H1 (cell line): ENCODE data around the gene ALDH4A1. TPM values are rescaled to one million over a fixed set of nuclear protein-coding genes. Genes with fewer than 3 reads are reported as not detected.

Experiments
- CTCF ChIA-PET: fragments of 300-600 bp; sonication (Branson Sonifier 250); formaldehyde crosslinking; loops from one replicate; lab custom pipeline; 2021; ENCODE audit not compliant: partially characterized antibody; lab: Charles Lee
- POLR2A ChIA-PET: fragments of 300-600 bp; sonication (Branson Sonifier 250); formaldehyde crosslinking; loops from one replicate; lab custom pipeline; 2021; ENCODE audit warnings: inconsistent platforms; ENCODE audit not compliant: partially characterized antibody; lab: Charles Lee
- DNase-seq, 2 experiments: peaks; one replicate each; pipeline versions ENCODE4 v3.0.0 to v3.0.0-alpha.2; 2010 to 2022; ENCODE audit warnings: low spot score in 2 of 2, low read depth in 1 of 2, mixed read lengths in 1 of 2
- FAIRE-seq: peaks from 2 replicates; lab custom pipeline; 2011; peaks lifted over from hg19 to GRCh38; lab: Jason Lieb, UNC
- H2AFZ ChIP-seq: 2 replicates; pipeline ENCODE4 v1.8.1; 2012; ENCODE audit warnings: low read length, inconsistent platforms
- H2AK5ac ChIP-seq: 2 replicates; pipeline ENCODE4 v1.6.1; 2013; ENCODE audit warnings: low read depth, low read length
- H2BK120ac ChIP-seq: replicated peaks from 2 replicates; pipeline ENCODE3; 2013; ENCODE audit warnings: low read depth, low read length, inconsistent platforms
- H2BK12ac ChIP-seq: 2 replicates; pipeline ENCODE4 v1.6.1; 2013; ENCODE audit warnings: low read depth, low read length
- H2BK15ac ChIP-seq: 2 replicates; pipeline ENCODE4 v1.6.1; 2013; ENCODE audit warnings: low read length
- H2BK20ac ChIP-seq: 2 replicates; pipeline ENCODE4 v1.6.1; 2013; ENCODE audit warnings: low read length
- H2BK5ac ChIP-seq: 2 replicates; pipeline ENCODE4 v1.6.1; 2013; ENCODE audit warnings: low read depth, low read length
- H3K14ac ChIP-seq: 2 replicates; pipeline ENCODE4 v1.6.1; 2013; ENCODE audit warnings: inconsistent platforms; ENCODE audit not compliant: insufficient read length
- H3K18ac ChIP-seq: 2 replicates; pipeline ENCODE4 v1.6.1; 2013; ENCODE audit warnings: low read length; ENCODE audit errors: extremely low read depth
- H3K23ac ChIP-seq: 2 replicates; pipeline ENCODE4 v1.6.1; 2013; ENCODE audit warnings: inconsistent platforms; ENCODE audit not compliant: insufficient read length
- H3K23me2 ChIP-seq: 2 replicates; pipeline ENCODE4 v1.6.1; 2013; ENCODE audit warnings: low read depth, low read length
- H3K27ac ChIP-seq: 2 replicates; pipeline ENCODE4 v1.6.1; 2011; ENCODE audit warnings: low read depth, low read length, inconsistent platforms
- H3K27me3 ChIP-seq, 4 experiments: replicated peaks in 1 of 4; 1 replicate in 1 of 4; 2 replicates in 3 of 4; pipeline versions ENCODE4 v1.6.1 to v1.8.1; 2011 to 2013; ENCODE audit warnings: low read length in 3 of 4, mild to moderate bottlenecking in 3 of 4, inconsistent platforms in 2 of 4, mixed read lengths in 2 of 4, moderate library complexity in 1 of 4; ENCODE audit not compliant: control insufficient read depth in 3 of 4, insufficient read depth in 3 of 4; ENCODE audit errors: extremely low read depth in 1 of 4
- H3K36me3 ChIP-seq, 4 experiments: 2 replicates each; pipeline versions ENCODE4 v1.6.1 to v1.8.1; 2011 to 2013; ENCODE audit warnings: mild to moderate bottlenecking in 4 of 4, low read length in 3 of 4, moderate library complexity in 2 of 4, control low read depth in 1 of 4, inconsistent platforms in 1 of 4; ENCODE audit not compliant: insufficient read depth in 4 of 4, control insufficient read depth in 2 of 4
- H3K4ac ChIP-seq: replicated peaks from 2 replicates; pipeline ENCODE3; 2013; ENCODE audit warnings: low read length, low read depth, mixed read lengths, inconsistent platforms; ENCODE audit not compliant: insufficient read length
- H3K4me1 ChIP-seq, 4 experiments: replicated peaks in 1 of 4; 1 replicate in 1 of 4; 2 replicates in 3 of 4; pipeline versions ENCODE4 v1.6.1 to v1.8.1; 2011 to 2013; ENCODE audit warnings: low read length in 3 of 4, inconsistent platforms in 2 of 4, mixed read lengths in 1 of 4; ENCODE audit not compliant: insufficient read depth in 4 of 4, control insufficient read depth in 3 of 4
- H3K4me2 ChIP-seq, 2 experiments: 2 replicates each; pipeline versions ENCODE4 v1.6.1 to v1.8.1; 2011 to 2013; ENCODE audit warnings: low read depth in 2 of 2, low read length in 2 of 2, control low read depth in 1 of 2, inconsistent platforms in 1 of 2, mild to moderate bottlenecking in 1 of 2; ENCODE audit not compliant: insufficient read depth in 1 of 2
- H3K4me3 ChIP-seq, 4 experiments: fragments of 200-600, 300-600 bp in 1 of 4; sonication (generic), shearing (Covaris generic), sonication (Bioruptor Twin) in 1 of 4; 2 replicates each; pipeline versions ENCODE4 v1.5.1 to v1.8.1; 2011 to 2016; ENCODE audit warnings: low read length in 4 of 4, low read depth in 3 of 4, control low read depth in 2 of 4, inconsistent platforms in 2 of 4, mild to moderate bottlenecking in 2 of 4, mixed read lengths in 1 of 4, moderate library complexity in 1 of 4; ENCODE audit not compliant: insufficient read depth in 2 of 4; ENCODE audit errors: extremely low read depth in 1 of 4
- H3K56ac ChIP-seq: replicated peaks from 2 replicates; pipeline ENCODE3; 2013; ENCODE audit warnings: low read depth, mild to moderate bottlenecking, mixed read lengths, low read length, inconsistent platforms; ENCODE audit not compliant: insufficient read length
- H3K79me1 ChIP-seq: 2 replicates; pipeline ENCODE4 v1.6.1; 2013; ENCODE audit warnings: low read depth, low read length, control low read depth
- H3K79me2 ChIP-seq, 2 experiments: 2 replicates each; pipeline versions ENCODE4 v1.6.1 to v1.8.1; 2012 to 2013; ENCODE audit warnings: low read length in 2 of 2, mild to moderate bottlenecking in 2 of 2, inconsistent platforms in 1 of 2; ENCODE audit not compliant: insufficient read depth in 2 of 2, control insufficient read depth in 1 of 2
- H3K9ac ChIP-seq, 4 experiments: replicated peaks in 1 of 4; 1 replicate in 1 of 4; 2 replicates in 3 of 4; pipeline versions ENCODE4 v1.6.1 to v1.8.1; 2011 to 2013; ENCODE audit warnings: low read depth in 3 of 4, low read length in 3 of 4, control low read depth in 2 of 4, mild to moderate bottlenecking in 2 of 4, moderate library complexity in 2 of 4, inconsistent platforms in 1 of 4; ENCODE audit errors: extremely low read depth in 1 of 4
- H3K9me3 ChIP-seq, 2 experiments: 2 replicates each; pipeline versions ENCODE4 v1.6.1 to v1.8.1; 2012 to 2013; ENCODE audit warnings: mild to moderate bottlenecking in 2 of 2, moderate library complexity in 2 of 2, control low read depth in 1 of 2, inconsistent platforms in 1 of 2, low read depth in 1 of 2, low read length in 1 of 2, mixed read lengths in 1 of 2; ENCODE audit not compliant: insufficient read depth in 2 of 2
- H4K20me1 ChIP-seq, 2 experiments: replicated peaks in 1 of 2; 2 replicates each; pipeline versions ENCODE3 to v1.8.1; 2011 to 2013; ENCODE audit warnings: inconsistent platforms in 2 of 2, low read length in 2 of 2, mild to moderate bottlenecking in 1 of 2; ENCODE audit not compliant: insufficient read depth in 2 of 2, control insufficient read depth in 1 of 2
- H4K5ac ChIP-seq: 2 replicates; pipeline ENCODE4 v1.6.1; 2013; ENCODE audit warnings: low read length, low read depth, mixed read lengths, inconsistent platforms; ENCODE audit not compliant: insufficient read length
- H4K8ac ChIP-seq: 2 replicates; pipeline ENCODE4 v1.8.0; 2013; ENCODE audit warnings: mild to moderate bottlenecking, moderate library complexity, low read length, inconsistent platforms; ENCODE audit not compliant: insufficient read depth; ENCODE audit errors: extremely low read depth
- H4K91ac ChIP-seq: replicated peaks from 2 replicates; pipeline ENCODE3; 2013; ENCODE audit warnings: low read length, mixed read lengths, inconsistent platforms; ENCODE audit not compliant: insufficient read length
- CHD1 ChIP-seq: IDR thresholded peaks from 2 replicates; pipeline ENCODE4 v1.6.1; 2012; ENCODE audit warnings: low read depth, low read length, improper control_type of control experiment
- CREB1 ChIP-seq: IDR thresholded peaks from 2 replicates; pipeline ENCODE4 v1.6.1; 2012; ENCODE audit warnings: inconsistent platforms
- FOSL1 ChIP-seq: IDR thresholded peaks from 2 replicates; pipeline ENCODE4 v1.6.1; 2011; ENCODE audit warnings: mild to moderate bottlenecking, low read depth, low read length, moderate library complexity; ENCODE audit not compliant: insufficient read depth
- JUN ChIP-seq: IDR thresholded peaks from 2 replicates; pipeline ENCODE4 v1.6.1; 2011; ENCODE audit warnings: low read depth, mild to moderate bottlenecking, improper control_type of control experiment, low read length
- KDM5A ChIP-seq: fragments of 200-600 bp; IDR thresholded peaks from 2 replicates; pipeline ENCODE4 v1.7.1; 2012; ENCODE audit warnings: mild to moderate bottlenecking, low read length, inconsistent platforms, mixed read lengths
- PHF8 ChIP-seq: fragments of 200-600 bp; sonication (generic); conservative IDR thresholded peaks from 2 replicates; pipeline ENCODE4 v1.7.1; 2012; ENCODE audit warnings: low read depth, mild to moderate bottlenecking, inconsistent platforms, low read length, moderate library complexity
- RAD21 ChIP-seq, 2 experiments: IDR thresholded peaks in 1 of 2; conservative IDR thresholded peaks in 1 of 2; 2 replicates each; pipeline ENCODE4 v1.6.1; 2011; ENCODE audit warnings: low read depth in 2 of 2, low read length in 2 of 2, improper control_type of control experiment in 1 of 2, inconsistent platforms in 1 of 2, mild to moderate bottlenecking in 1 of 2, moderate library complexity in 1 of 2
- SIN3A ChIP-seq, 2 experiments: IDR thresholded peaks in 1 of 2; conservative IDR thresholded peaks in 1 of 2; 2 replicates each; pipeline ENCODE4 v1.6.1; 2011 to 2012; ENCODE audit warnings: low read length in 2 of 2, improper control_type of control experiment in 1 of 2, low read depth in 1 of 2, mild to moderate bottlenecking in 1 of 2
- SIX5 ChIP-seq: IDR thresholded peaks from 2 replicates; pipeline ENCODE4 v1.6.1; 2011; ENCODE audit warnings: mild to moderate bottlenecking, low read depth, low read length
- SP1 ChIP-seq: IDR thresholded peaks from 2 replicates; pipeline ENCODE4 v1.6.1; 2011; ENCODE audit warnings: low read depth, low read length
- SRF ChIP-seq: IDR thresholded peaks from 2 replicates; pipeline ENCODE4 v1.6.1; 2011; ENCODE audit warnings: mild to moderate bottlenecking, low read depth, low read length, moderate library complexity
- TAF1 ChIP-seq: IDR thresholded peaks from 2 replicates; pipeline ENCODE4 v1.6.1; 2011; ENCODE audit warnings: mild to moderate bottlenecking, low read depth, low read length
- WGBS, 2 experiments: shearing (Covaris generic) in 1 of 2; methylation state at CpG; one replicate each; pipeline versions ENCODE4 v1.1.6 to v1.1.7; 2013 to 2015; ENCODE audit warnings: low lambda C conversion rate in 2 of 2, mixed read lengths in 2 of 2, inconsistent platforms in 1 of 2, low coverage in 1 of 2, missing lambda C conversion rate in 1 of 2; ENCODE audit not compliant: insufficient replicate concordance in 2 of 2, insufficient coverage in 1 of 2, insufficient read length in 1 of 2; ENCODE audit errors: extremely low coverage in 1 of 2, missing lambda C conversion rate in 1 of 2; 5-methylcytosine and 5-hydroxymethylcytosine counted together
- polyA plus RNA-seq, 7 experiments: library from polyadenylated mRNA; depleted of rRNA in 3 of 7; stranded (reverse) in 5 of 7; unstranded in 2 of 7; fragments of >200 nt in 5 of 7; fragments of 200-250 nt in 2 of 7; gene quantifications; 1 replicate in 5 of 7; 2 replicates in 1 of 7; 4 replicates in 1 of 7; pipeline versions ENCODE4 v1.2.1 to v1.2.3, GENCODE V29; 2011 to 2013; ENCODE audit warnings: missing spikeins in 2 of 7, mixed read lengths in 2 of 7
- total RNA-seq: library from RNA; stranded (reverse); fragmentation: NEBNext Ultra II Directional; extraction: Animal tissue kit (Norgen Biotek cat#: 25700); gene quantifications from 2 replicates; pipeline ENCODE4 v1.2.1, GENCODE V29; 2021

ALDH4A1 gene
- total and polyA plus RNA-seq, 2 of the 8 experiments (the other 6 are each of a cell fraction or from before 2014, with no cell fraction given) = 30.3 to 35.9 TPM

DNA sequence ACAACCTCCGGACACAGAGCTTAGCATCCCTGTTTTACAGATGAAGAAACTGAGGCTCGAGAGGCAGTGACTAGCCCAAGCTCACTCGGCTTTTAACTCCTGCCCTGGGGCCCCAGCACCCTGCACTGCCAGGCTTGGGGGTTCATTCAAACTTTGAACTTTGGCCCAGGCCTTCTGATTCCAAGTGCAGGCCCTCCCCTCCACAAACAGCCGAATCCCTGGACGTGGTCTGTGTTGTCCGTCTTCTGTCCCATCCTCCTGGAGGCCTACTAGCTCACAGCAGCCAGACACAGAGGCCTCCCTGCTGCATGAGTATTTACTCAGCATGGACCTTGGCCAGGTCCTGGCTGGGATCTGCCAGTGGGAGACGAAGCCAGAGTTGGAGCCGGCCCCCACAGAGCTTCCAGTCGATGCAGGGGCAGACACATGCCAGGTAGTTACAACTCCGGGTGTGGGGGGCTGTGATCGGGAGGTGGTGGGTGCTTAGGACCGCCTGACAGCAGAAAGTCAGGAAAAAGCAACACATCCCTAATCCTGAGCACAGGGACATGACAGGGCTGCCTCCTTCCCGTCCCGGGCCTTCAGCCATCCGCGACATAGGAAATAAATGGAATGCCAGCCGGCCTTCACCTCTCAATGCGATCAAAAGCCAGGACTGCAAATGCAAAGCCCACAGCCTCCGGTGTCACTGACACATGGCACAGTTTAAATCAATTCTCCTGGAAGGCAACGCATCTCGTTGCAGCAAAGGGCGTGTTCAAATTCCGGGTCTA, 46.7 kb upstream of the ALDH4A1 start:
- H3K18ac ChIP-seq = peak overlapping the region; percentile 95
- FAIRE-seq (no peak), DNase-seq (no peak)
- ChIA-PET CTCF (interaction anchor here (0.6 to 5.6 kb wide), 7 partner anchors 10 to 65 kb away, joined by 3 to 60 read pairs (median 3); no protein-coding TSS in a partner anchor), POLR2A (interaction anchor here (0.6 to 3.5 kb wide), 6 partner anchors 8 to 303 kb away, joined by 3 to 20 read pairs (median 3); partner anchors contain the start of gene MRTO4)
- no peak overlapping the region; the same call in 1 of the 2 replicates for H3K27ac ChIP-seq
- no peaks in the 10 kb centered on the region for H3K9me3 ChIP-seq
- H3K9ac ChIP-seq = peak overlapping the region in 2 of 4 experiments; percentile 11 to 15; a peak in 1 of 7 replicates
- H3K4me2 ChIP-seq = peak overlapping the region; percentile 55 to 83
- 0 out of 2 replicates have a peak, but pooled peaks cover 3% of the 10 kb centered on the region for H3K23me2 ChIP-seq
- no peaks in the 10 kb centered on the region for H3K79me2 ChIP-seq
- no peak overlapping the region for H3K56ac ChIP-seq
- peak overlapping the region; percentile 99 for H4K91ac ChIP-seq
- no peak overlapping the region for H3K23ac ChIP-seq
- peak overlapping the region; percentile 76 for H3K4ac ChIP-seq
- peaks cover 0 to 5% (median 3%) of the 10 kb centered on the region in 4 experiments; a peak in 2 of 7 replicates for H3K27me3 ChIP-seq
- H4K5ac ChIP-seq = peak overlapping the region; percentile 37
- peak overlapping the region; percentile 6 for H2BK120ac ChIP-seq
- H3K4me1 ChIP-seq = peaks cover 16 to 25% (median 20%) of the 10 kb centered on the region in 4 experiments
- H3K36me3 ChIP-seq = no peaks in the 10 kb centered on the region
- peak overlapping the region; percentile 96 for H2BK5ac ChIP-seq
- no peak overlapping the region for H3K14ac ChIP-seq
- peak overlapping the region; percentile 76; the same call in 1 of the 2 replicates for H4K8ac ChIP-seq
- peak overlapping the region in 2 of 4 experiments; percentile 8 to 34; a peak in 2 of 8 replicates for H3K4me3 ChIP-seq
- no peak for TF ChIP-seq JUN
- no peak for TF ChIP-seq SP1
- no peak for TF ChIP-seq SRF
- TF ChIP-seq SIX5 = no peak
- no peak for TF ChIP-seq TAF1
- no peak for TF ChIP-seq CHD1
- no peak for TF ChIP-seq PHF8
- no peak for TF ChIP-seq KDM5A
- no peak; a peak in 1 of 4 replicates for TF ChIP-seq SIN3A (conservative IDR thresholded peaks at IDR 0.05 in 1 of 2, IDR thresholded peaks at IDR 0.05 in 1 of 2; ENCODE audit: low read depth in 1 of 2, low read length in 2 of 2)
- TF ChIP-seq RAD21 (IDR thresholded peaks at IDR 0.05 in 1 of 2, conservative IDR thresholded peaks at IDR 0.05 in 1 of 2; ENCODE audit: low read depth in 2 of 2, low read length in 2 of 2) = no peak
- no peak for TF ChIP-seq FOSL1
- no peak for TF ChIP-seq CREB1
- H4K20me1 ChIP-seq = no peaks in the 10 kb centered on the region
- H2AFZ ChIP-seq = no peak overlapping the region; the same call in 1 of the 2 replicates
- 71% methylated on average over 23 of the region's 23 CpGs; no CpG with 5 or more reads in 1 of the 2 experiments for WGBS, 2 experiments
- peak overlapping the region; percentile 99 for H2BK12ac ChIP-seq
- H3K79me1 ChIP-seq = no peaks in the 10 kb centered on the region
- H2BK20ac ChIP-seq = peak overlapping the region; percentile 94
- H2AK5ac ChIP-seq = peak overlapping the region; percentile 99
- H2BK15ac ChIP-seq = peak overlapping the region; percentile 99
